NK-92 (cell line): Measurements from ENCODE around the gene MAP7D3.
"Not testable (repeated sequence)": the region's sequence is repeated elsewhere in the genome, so short reads cannot be mapped to it uniquely, and the experiment has no call there.

ENCODE experiments used
- DNase-seq: peaks from one replicate; lab custom pipeline; 2025; ENCODE audit not compliant: unreplicated experiment; lab: John Stamatoyannopoulos, UW

The MAP7D3 gene

GRCh38 chrX:136250191-136251040 is 784 bp downstream of the MAP7D3 start:
- DNase-seq: no peak

GRCh38 chrX:136246201-136246600 is 5.0 kb downstream of the MAP7D3 start:
- DNase-seq: no peak

GRCh38 chrX:136237849-136238248 is 13.4 kb downstream of the MAP7D3 start:
- not testable (repeated sequence) for DNase-seq

- DNase-seq: no peak
Observed at GRCh38 chrX:136237074-136237473, 14.1 kb downstream of the MAP7D3 start.

GRCh38 chrX:136228839-136229207 is 22.4 kb downstream of the MAP7D3 start:
- DNase-seq: no peak

- no peak for DNase-seq
Observed at GRCh38 chrX:136227948-136228838, 23.0 kb downstream of the MAP7D3 start.

GRCh38 chrX:136227074-136227473 is 24.1 kb downstream of the MAP7D3 start:
- no peak for DNase-seq

- DNase-seq: no peak
Observed at GRCh38 chrX:136221851-136222513, 29.2 kb downstream of the MAP7D3 start.

GRCh38 chrX:136220951-136221350 is 30.2 kb downstream of the MAP7D3 start:
- no peak for DNase-seq

GRCh38 chrX:136220540-136220939 is 30.7 kb downstream of the MAP7D3 start:
- DNase-seq: no peak

GRCh38 chrX:136219893-136220292 is 31.3 kb downstream of the MAP7D3 start:
- no peak for DNase-seq

GRCh38 chrX:136215559-136215958 is 35.6 kb downstream of the MAP7D3 start:
- no peak for DNase-seq

- no peak for DNase-seq
Observed at GRCh38 chrX:136214551-136214950, 36.6 kb downstream of the MAP7D3 start.

- DNase-seq: no peak
Observed at GRCh38 chrX:136212557-136213111, 38.6 kb downstream of the MAP7D3 start.

- DNase-seq: no peak
Observed at GRCh38 chrX:136211766-136212556, 39.2 kb downstream of the MAP7D3 start.

GRCh38 chrX:136210806-136211205 is 40.4 kb downstream of the MAP7D3 start:
- DNase-seq: no peak

GRCh38 chrX:136210243-136210642 is 41.0 kb downstream of the MAP7D3 start:
- no peak for DNase-seq

- no peak for DNase-seq
Observed at GRCh38 chrX:136209751-136210150, 41.4 kb downstream of the MAP7D3 start.

- DNase-seq: no peak
Observed at GRCh38 chrX:136209016-136209738, 42.0 kb downstream of the MAP7D3 start.

GRCh38 chrX:136207546-136207945 is 43.7 kb downstream of the MAP7D3 start:
- no peak for DNase-seq
